PC-3 (cell line): ENCODE results near the gene COL25A1.

ENCODE experiments used
- EZH2 ChIP-seq: fragments of 300-600 bp; sonication (generic); IDR thresholded peaks from one replicate; pipeline ENCODE4 v1.6.1; 2017; ENCODE audit warnings: antibody characterized with exemption, mild to moderate bottlenecking, low read length; ENCODE audit not compliant: unreplicated experiment
- EZH2phosphoT487 ChIP-seq: fragments of 300-600 bp; sonication (generic); IDR thresholded peaks from 2 replicates; pipeline ENCODE4 v1.6.1; 2018; ENCODE audit warnings: mild to moderate bottlenecking, antibody characterized with exemption, low read length, borderline replicate concordance
- TF ChIP-seq, protein P1 (sequence below): fragments of 300-600 bp; sonication (generic); conservative IDR thresholded peaks from 2 replicates; pipeline ENCODE4 v1.5.1; 2017; ENCODE audit warnings: antibody characterized with exemption, low read depth, mild to moderate bottlenecking, low read length

DNA sequence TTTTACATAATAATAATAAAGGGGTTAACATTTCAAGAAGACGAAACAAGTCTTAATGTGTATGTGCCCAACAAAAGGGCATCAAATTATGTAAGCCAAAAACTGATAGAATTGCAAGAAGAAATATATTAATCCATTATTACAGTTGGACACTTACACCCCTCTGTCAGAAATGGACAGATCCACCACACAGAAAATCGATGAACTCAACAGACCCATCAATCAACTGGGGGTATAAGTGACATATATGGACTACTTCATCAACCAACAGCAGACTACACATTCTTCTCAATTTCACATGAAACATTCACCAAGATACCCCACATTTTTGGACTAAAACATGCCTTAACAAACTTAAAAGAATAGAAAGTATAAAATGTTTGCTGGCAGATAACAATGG is 183.8 kb downstream of the COL25A1 start:
- TF ChIP-seq EZH2phosphoT487 (no peak), EZH2 (no peak)
- TF ChIP-seq, protein P1, sequence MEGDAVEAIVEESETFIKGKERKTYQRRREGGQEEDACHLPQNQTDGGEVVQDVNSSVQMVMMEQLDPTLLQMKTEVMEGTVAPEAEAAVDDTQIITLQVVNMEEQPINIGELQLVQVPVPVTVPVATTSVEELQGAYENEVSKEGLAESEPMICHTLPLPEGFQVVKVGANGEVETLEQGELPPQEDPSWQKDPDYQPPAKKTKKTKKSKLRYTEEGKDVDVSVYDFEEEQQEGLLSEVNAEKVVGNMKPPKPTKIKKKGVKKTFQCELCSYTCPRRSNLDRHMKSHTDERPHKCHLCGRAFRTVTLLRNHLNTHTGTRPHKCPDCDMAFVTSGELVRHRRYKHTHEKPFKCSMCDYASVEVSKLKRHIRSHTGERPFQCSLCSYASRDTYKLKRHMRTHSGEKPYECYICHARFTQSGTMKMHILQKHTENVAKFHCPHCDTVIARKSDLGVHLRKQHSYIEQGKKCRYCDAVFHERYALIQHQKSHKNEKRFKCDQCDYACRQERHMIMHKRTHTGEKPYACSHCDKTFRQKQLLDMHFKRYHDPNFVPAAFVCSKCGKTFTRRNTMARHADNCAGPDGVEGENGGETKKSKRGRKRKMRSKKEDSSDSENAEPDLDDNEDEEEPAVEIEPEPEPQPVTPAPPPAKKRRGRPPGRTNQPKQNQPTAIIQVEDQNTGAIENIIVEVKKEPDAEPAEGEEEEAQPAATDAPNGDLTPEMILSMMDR, result no peak
